Right renal cortex interstitium (tissue), 3 donors: ENCODE results near the gene PAX5. TPM values are rescaled to one million over a fixed set of nuclear protein-coding genes. Genes with fewer than 3 reads are reported as not detected.

ENCODE experiments used
- DNase-seq, 3 donors: peaks; one replicate each; pipeline ENCODE4 v3.0.0-alpha.2; 2013; ENCODE audit warnings: low read depth in 3 of 3, low spot score in 2 of 3
- polyA plus RNA-seq, 3 donors: library from polyadenylated mRNA; unstranded; fragments of 120-200 nt; gene quantifications; one replicate each; pipeline ENCODE4 v1.2.1, GENCODE V29; 2013; ENCODE audit not compliant: insufficient read length in 3 of 3

PAX5 gene
- polyA plus RNA-seq, 3 donors, result 0.07 to 0.21 (median 0.11) TPM

- peak in 2 of 3 donors; percentile 53 to 67 for DNase-seq
Measured at GRCh38 chr9:36818965-36819870, 214.8 kb downstream of the PAX5 start.

- DNase-seq, result peak in 1 of 3 donors; percentile 18
Measured at GRCh38 chr9:36818242-36818938, 215.7 kb downstream of the PAX5 start.

GRCh38 chr9:36817160-36817834 lies 216.8 kb downstream of the PAX5 start:
- no peak for DNase-seq

GRCh38 chr9:36816371-36816770 lies 217.7 kb downstream of the PAX5 start:
- no peak for DNase-seq

GRCh38 chr9:36815566-36816348 lies 218.3 kb downstream of the PAX5 start:
- DNase-seq, result no peak

GRCh38 chr9:36815023-36815422 lies 219.0 kb downstream of the PAX5 start:
- DNase-seq, result no peak

- DNase-seq, result no peak
Measured at GRCh38 chr9:36813154-36813553, 220.9 kb downstream of the PAX5 start.

GRCh38 chr9:36812556-36812955 lies 221.5 kb downstream of the PAX5 start:
- DNase-seq, result no peak

GRCh38 chr9:36808251-36808650 lies 225.8 kb downstream of the PAX5 start:
- DNase-seq, result no peak

- DNase-seq, result no peak
Measured at GRCh38 chr9:36803961-36804360, 230.1 kb downstream of the PAX5 start.

GRCh38 chr9:36802201-36802920 lies 231.7 kb downstream of the PAX5 start:
- DNase-seq, result no peak

GRCh38 chr9:36800455-36800854 lies 233.6 kb downstream of the PAX5 start:
- no peak for DNase-seq

GRCh38 chr9:36798350-36799065 lies 235.6 kb downstream of the PAX5 start:
- DNase-seq, result no peak

- DNase-seq, result no peak
Measured at GRCh38 chr9:36797471-36798220, 236.4 kb downstream of the PAX5 start.

GRCh38 chr9:36796671-36797419 lies 237.2 kb downstream of the PAX5 start:
- DNase-seq, result no peak

- DNase-seq, result no peak
Measured at GRCh38 chr9:36794461-36794860, 239.6 kb downstream of the PAX5 start.

GRCh38 chr9:36793277-36793676 lies 240.8 kb downstream of the PAX5 start:
- DNase-seq, result no peak
